K562 (cell line): ENCODE measurements around the gene CYP11A1. TPM values are rescaled to one million over a fixed set of nuclear protein-coding genes. Genes with fewer than 3 reads are reported as not detected.

Source experiments
- ASH1L ChIP-seq: fragments of 450-650 bp; IDR thresholded peaks from 2 replicates; pipeline ENCODE4 v1.6.1; 2018; ENCODE audit warnings: borderline replicate concordance, mild to moderate bottlenecking, low read depth; ENCODE audit not compliant: partially characterized antibody
- DPF2 ChIP-seq: fragments of 450-650 bp; IDR thresholded peaks from 2 replicates; pipeline ENCODE4 v1.6.1; 2016
- ELF4 ChIP-seq: fragments of 450-650 bp; formaldehyde crosslinking; IDR thresholded peaks from 2 replicates; pipeline ENCODE4 v1.4.0; 2022; ENCODE audit warnings: missing genetic modification characterization
- JUND ChIP-seq, 2 experiments: IDR thresholded peaks; 2 replicates in 1 of 2; 3 replicates in 1 of 2; pipeline ENCODE4 v1.6.1; 2011; ENCODE audit warnings: borderline replicate concordance in 2 of 2, low read depth in 2 of 2, low read length in 2 of 2, improper control_type of control experiment in 1 of 2, missing biosample characterization in 1 of 2, missing genetic modification characterization in 1 of 2, missing genetic modification reagents in 1 of 2
- MCM2 ChIP-seq: fragments of 450-650 bp; IDR thresholded peaks from 2 replicates; pipeline ENCODE4 v1.6.1; 2017; ENCODE audit warnings: low read depth, mild to moderate bottlenecking
- NFE2L1 ChIP-seq: fragments of 450-650 bp; IDR thresholded peaks from 2 replicates; pipeline ENCODE4 v1.6.1; 2016; ENCODE audit warnings: missing genetic modification characterization, low read depth, mild to moderate bottlenecking, missing compliant biosample characterization, moderate library complexity, borderline replicate concordance
- NFIX ChIP-seq: fragments of 250-450 bp; sonication (Bioruptor Pico); IDR thresholded peaks from 2 replicates; pipeline ENCODE4 v1.4.0; 2020; ENCODE audit warnings: low read depth, mild to moderate bottlenecking, moderate library complexity
- PATZ1 ChIP-seq: fragments of 250-450 bp; sonication (Bioruptor Pico); IDR thresholded peaks from 2 replicates; pipeline ENCODE4 v1.5.0; 2020; ENCODE audit warnings: mild to moderate bottlenecking, borderline replicate concordance
- RBM17 ChIP-seq: fragments of 200-400 bp; formaldehyde crosslinking; IDR thresholded peaks from 2 replicates; pipeline ENCODE4 v1.6.1; 2017; ENCODE audit warnings: low read depth, mild to moderate bottlenecking, low read length, borderline replicate concordance
- ZBTB12 ChIP-seq: fragments of 250-450 bp; sonication (Bioruptor Pico); IDR thresholded peaks from 2 replicates; pipeline ENCODE4 v1.4.0; 2020
- ZNF124 ChIP-seq: sonication (generic); formaldehyde crosslinking; IDR thresholded peaks from 2 replicates; pipeline ENCODE4 v1.8.1; 2022; ENCODE audit warnings: missing genetic modification reagents
- ZNF395 ChIP-seq: fragments of 200-800 bp; sonication (Bioruptor generic); IDR thresholded peaks from 2 replicates; pipeline ENCODE4 v1.6.1; 2017; ENCODE audit warnings: missing genetic modification characterization, missing compliant biosample characterization
- polyA plus RNA-seq, 8 experiments: library from polyadenylated mRNA; depleted of rRNA in 4 of 8; stranded (reverse) in 5 of 8; unstranded in 3 of 8; fragments of >200 nt; fragmentation: Nextera tagmentation in 2 of 8; fragmentation: Illumina TruSeq in 1 of 8; extraction: Ambion mirVana in 2 of 8; extraction: Trizol in 1 of 8; gene quantifications; 2 replicates each; pipeline versions ENCODE4 v1.2.1 to v1.2.3, GENCODE V29; 2011 to 2014; ENCODE audit warnings: inconsistent platforms in 1 of 8, missing spikeins in 1 of 8
- total RNA-seq, 7 experiments: library from RNA; depleted of rRNA in 6 of 7; stranded (reverse); fragments of >200 nt in 6 of 7; fragmentation: Illumina TruSeq in 2 of 7; extraction: Trizol in 2 of 7; gene quantifications; 2 replicates each; pipeline versions ENCODE4 v1.2.1 to v1.2.3, GENCODE V29; 2011 to 2021; ENCODE audit warnings: low replicate concordance in 1 of 7
- TF ChIP-seq, protein P1 (sequence below): IDR thresholded peaks from 2 replicates; pipeline ENCODE4 v1.6.1; 2016; ENCODE audit warnings: missing genetic modification characterization, missing compliant biosample characterization
- TF ChIP-seq, protein P2 (sequence below): fragments of 250-450 bp; sonication (Bioruptor Pico); IDR thresholded peaks from 2 replicates; pipeline ENCODE4 v1.8.0; 2022; ENCODE audit warnings: inconsistent platforms, mild to moderate bottlenecking, moderate library complexity, borderline replicate concordance
- TF ChIP-seq, protein P3 (sequence below): fragments of 250-450 bp; sonication (Bioruptor Pico); IDR thresholded peaks from 2 replicates; pipeline ENCODE4 v1.9.0; 2021; ENCODE audit warnings: mild to moderate bottlenecking
- TF ChIP-seq, protein P4 (sequence below): fragments of 450-650 bp; formaldehyde crosslinking; IDR thresholded peaks from 2 replicates; pipeline ENCODE4 v1.4.0; 2022; ENCODE audit warnings: mild to moderate bottlenecking, moderate library complexity

Gene CYP11A1
- total and polyA plus RNA-seq, 9 of the 15 experiments (the other 6 are each of a cell fraction or from before 2014, with no cell fraction given) = 0.06 to 0.24 (median 0.10) TPM; not detected in 4

DNA sequence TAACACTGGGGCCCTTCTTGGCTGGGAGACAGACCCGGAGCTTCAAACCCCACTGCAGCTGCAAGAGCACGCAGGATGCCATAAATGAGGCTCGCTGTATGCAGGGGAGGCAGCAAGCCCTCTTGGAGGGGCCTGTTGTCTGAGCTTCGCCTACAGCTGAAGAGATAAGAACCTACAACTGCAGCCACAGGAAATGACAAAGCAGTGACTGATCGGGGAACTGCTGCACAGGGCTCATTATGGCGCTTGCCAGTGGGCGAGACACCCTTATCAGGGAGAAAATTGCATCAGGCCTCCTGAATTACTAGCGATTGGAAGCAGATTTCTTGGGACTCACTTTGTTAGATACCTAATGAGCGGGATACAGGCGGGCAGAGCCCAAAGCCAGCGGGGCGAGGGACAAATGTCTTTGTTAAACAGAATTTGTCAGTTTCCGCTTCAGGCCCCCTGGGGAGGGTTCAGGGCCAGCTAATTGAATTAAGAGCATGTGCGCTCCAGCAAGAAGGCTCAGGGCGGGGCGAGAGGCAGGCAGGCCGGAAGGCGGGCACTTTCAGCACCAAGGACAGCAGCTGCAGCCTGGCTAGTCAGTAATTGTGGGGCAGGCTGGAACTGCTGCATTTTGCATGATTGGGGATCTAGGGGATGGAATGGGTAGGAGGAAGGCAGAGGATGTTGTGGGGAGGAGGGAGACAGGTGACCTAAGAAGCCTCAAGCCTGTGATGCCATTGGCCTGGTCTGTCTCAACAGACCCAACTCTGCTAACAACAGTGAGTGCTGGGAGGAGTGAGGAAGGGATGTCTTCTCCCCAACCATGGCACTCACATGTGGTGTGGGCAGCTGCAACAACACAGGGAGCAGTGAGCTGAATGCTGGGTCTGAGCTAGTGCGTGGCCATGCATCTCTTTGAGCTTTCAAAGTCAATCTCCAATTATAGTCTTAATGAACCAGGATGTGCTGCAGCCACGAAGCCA, 76.1 kb downstream of the CYP11A1 start (continued):
- TF ChIP-seq NFE2L1 (tag) (no peak), ZBTB12 (CRISPR knock-in tag) (no peak), MCM2 (no peak), ELF4 (CRISPR knock-in tag) (0 out of 2 replicates have a peak, but pooled peaks have one; percentile 33), RBM17 (no peak), ZNF395 (peak; percentile 66; the same call in 1 of the 2 replicates), NFIX (no peak), DPF2 (peak; percentile 62; the same call in 1 of the 2 replicates), PATZ1 (no peak), ZNF124 (CRISPR knock-in tag) (no peak), JUND (IDR thresholded peaks at IDR 0.05; ENCODE audit: borderline replicate concordance, low read depth, low read length) (peak; percentile 52; the same call in 1 of the 2 replicates), JUND (tag; IDR thresholded peaks at IDR 0.05; ENCODE audit: borderline replicate concordance, low read depth, low read length) (no peak; the same call in 2 of the 3 replicates), ASH1L (no peak)
- TF ChIP-seq, protein P1, sequence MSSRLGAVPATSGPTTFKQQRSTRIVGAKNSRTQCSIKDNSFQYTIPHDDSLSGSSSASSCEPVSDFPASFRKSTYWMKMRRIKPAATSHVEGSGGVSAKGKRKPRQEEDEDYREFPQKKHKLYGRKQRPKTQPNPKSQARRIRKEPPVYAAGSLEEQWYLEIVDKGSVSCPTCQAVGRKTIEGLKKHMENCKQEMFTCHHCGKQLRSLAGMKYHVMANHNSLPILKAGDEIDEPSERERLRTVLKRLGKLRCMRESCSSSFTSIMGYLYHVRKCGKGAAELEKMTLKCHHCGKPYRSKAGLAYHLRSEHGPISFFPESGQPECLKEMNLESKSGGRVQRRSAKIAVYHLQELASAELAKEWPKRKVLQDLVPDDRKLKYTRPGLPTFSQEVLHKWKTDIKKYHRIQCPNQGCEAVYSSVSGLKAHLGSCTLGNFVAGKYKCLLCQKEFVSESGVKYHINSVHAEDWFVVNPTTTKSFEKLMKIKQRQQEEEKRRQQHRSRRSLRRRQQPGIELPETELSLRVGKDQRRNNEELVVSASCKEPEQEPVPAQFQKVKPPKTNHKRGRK (tag) = no peak
- TF ChIP-seq, protein P2, sequence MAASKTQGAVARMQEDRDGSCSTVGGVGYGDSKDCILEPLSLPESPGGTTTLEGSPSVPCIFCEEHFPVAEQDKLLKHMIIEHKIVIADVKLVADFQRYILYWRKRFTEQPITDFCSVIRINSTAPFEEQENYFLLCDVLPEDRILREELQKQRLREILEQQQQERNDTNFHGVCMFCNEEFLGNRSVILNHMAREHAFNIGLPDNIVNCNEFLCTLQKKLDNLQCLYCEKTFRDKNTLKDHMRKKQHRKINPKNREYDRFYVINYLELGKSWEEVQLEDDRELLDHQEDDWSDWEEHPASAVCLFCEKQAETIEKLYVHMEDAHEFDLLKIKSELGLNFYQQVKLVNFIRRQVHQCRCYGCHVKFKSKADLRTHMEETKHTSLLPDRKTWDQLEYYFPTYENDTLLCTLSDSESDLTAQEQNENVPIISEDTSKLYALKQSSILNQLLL (CRISPR knock-in tag) = no peak
- TF ChIP-seq, protein P3, sequence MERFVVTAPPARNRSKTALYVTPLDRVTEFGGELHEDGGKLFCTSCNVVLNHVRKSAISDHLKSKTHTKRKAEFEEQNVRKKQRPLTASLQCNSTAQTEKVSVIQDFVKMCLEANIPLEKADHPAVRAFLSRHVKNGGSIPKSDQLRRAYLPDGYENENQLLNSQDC (CRISPR knock-in tag) = no peak
- TF ChIP-seq, protein P4, sequence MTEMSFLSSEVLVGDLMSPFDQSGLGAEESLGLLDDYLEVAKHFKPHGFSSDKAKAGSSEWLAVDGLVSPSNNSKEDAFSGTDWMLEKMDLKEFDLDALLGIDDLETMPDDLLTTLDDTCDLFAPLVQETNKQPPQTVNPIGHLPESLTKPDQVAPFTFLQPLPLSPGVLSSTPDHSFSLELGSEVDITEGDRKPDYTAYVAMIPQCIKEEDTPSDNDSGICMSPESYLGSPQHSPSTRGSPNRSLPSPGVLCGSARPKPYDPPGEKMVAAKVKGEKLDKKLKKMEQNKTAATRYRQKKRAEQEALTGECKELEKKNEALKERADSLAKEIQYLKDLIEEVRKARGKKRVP (CRISPR knock-in tag) = peak; percentile 81
